ENCODE data around the gene AZU1. TPM values are rescaled to one million over a fixed set of nuclear protein-coding genes. Genes with fewer than 3 reads are reported as not detected.
"Not testable (repeated sequence)": the region's sequence is repeated elsewhere in the genome, so short reads cannot be mapped to it uniquely, and the experiment has no call there.

The AZU1 gene

GRCh38 chr19:876780-877314 lies 49.2 kb downstream of the AZU1 start:
- no peak for DNase-seq
- H3K27ac ChIP-seq (ENCODE audit: low read depth, low read length) = no peak overlapping the region
- WGBS (ENCODE audit: extremely low coverage, insufficient coverage, low lambda C conversion rate) = no CpG with 5 or more reads among the region's 29 CpGs
- H3K79me1 ChIP-seq (ENCODE audit: low read length) = no peaks in the 10 kb centered on the region
- H2BK15ac ChIP-seq (replicated peaks; ENCODE audit: low read depth) = no peak overlapping the region
- no peak overlapping the region for H2BK120ac ChIP-seq (ENCODE audit: low read depth, low read length)
- H3K18ac ChIP-seq (ENCODE audit: low read length) = no peak overlapping the region
- peaks cover 1% of the 10 kb centered on the region for H3K36me3 ChIP-seq (ENCODE audit: control insufficient read depth, insufficient read depth, low read length)
- no peak overlapping the region for H2AK5ac ChIP-seq (ENCODE audit: low read length)
- no peak overlapping the region for H3K4me2 ChIP-seq (ENCODE audit: low read length)
- no peak overlapping the region for H4K8ac ChIP-seq (ENCODE audit: low read depth, low read length)
- H3K4me3 ChIP-seq (ENCODE audit: low read length) = no peak overlapping the region
- H3K56ac ChIP-seq (ENCODE audit: low read length) = no peak overlapping the region
- no peak overlapping the region for H3K4ac ChIP-seq (ENCODE audit: low read depth, low read length)
- no peak overlapping the region for H4K5ac ChIP-seq (ENCODE audit: low read length)
- no peaks in the 10 kb centered on the region for H3K27me3 ChIP-seq (ENCODE audit: insufficient read depth, low read length, poor library complexity)
- H3K23ac ChIP-seq (ENCODE audit: low read length) = no peak overlapping the region
- no peaks in the 10 kb centered on the region for H3K4me1 ChIP-seq (ENCODE audit: control insufficient read depth, low read depth, low read length)
- H3K79me2 ChIP-seq (ENCODE audit: control insufficient read depth, insufficient read depth, low read length) = no peaks in the 10 kb centered on the region
- no peak overlapping the region for H3K9ac ChIP-seq (ENCODE audit: low read length)
- H2BK5ac ChIP-seq (ENCODE audit: low read length) = no peak overlapping the region

DNA sequence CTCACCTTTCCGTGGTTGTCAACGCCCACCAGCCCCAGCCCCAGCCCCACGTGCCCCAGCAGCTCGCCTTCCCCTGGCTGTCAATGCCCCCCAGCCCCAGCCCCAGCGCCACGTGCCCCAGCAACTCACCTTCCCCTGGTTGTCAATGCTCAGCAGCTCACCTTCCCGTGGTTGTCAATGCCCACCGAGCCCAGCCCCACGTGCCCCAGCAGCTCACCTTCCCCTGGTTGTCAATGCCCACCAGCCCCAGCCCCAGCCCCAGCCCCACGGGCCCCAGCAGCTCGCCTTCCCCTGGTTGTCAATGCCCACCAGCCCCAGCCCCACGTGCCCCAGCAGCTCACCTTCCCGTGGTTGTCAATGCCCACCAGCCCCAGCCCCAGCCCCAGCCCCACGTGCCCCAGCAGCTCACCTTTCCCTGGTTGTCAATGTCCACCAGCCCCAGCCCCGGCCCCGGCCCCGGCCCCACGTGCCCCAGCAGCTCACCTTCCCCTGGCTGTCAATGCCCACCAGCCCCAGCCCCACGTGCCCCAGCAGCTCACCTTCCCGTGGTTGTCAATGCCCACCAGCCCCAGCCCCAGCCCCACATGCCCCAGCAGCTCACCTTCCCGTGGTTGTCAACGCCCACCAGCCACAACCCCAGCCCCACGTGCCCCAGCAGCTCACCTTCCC lies 50.5 kb downstream of the AZU1 start:
- not testable (repeated sequence) for H3K27me3 ChIP-seq (ENCODE audit: insufficient read depth, low read length, poor library complexity); DNase-seq; H2BK5ac ChIP-seq (ENCODE audit: low read length); H3K36me3 ChIP-seq (ENCODE audit: control insufficient read depth, insufficient read depth, low read length); H3K4me2 ChIP-seq (ENCODE audit: low read length); H4K8ac ChIP-seq (ENCODE audit: low read depth, low read length); H3K4ac ChIP-seq (ENCODE audit: low read depth, low read length); H3K23ac ChIP-seq (ENCODE audit: low read length); H2AK5ac ChIP-seq (ENCODE audit: low read length); H3K79me1 ChIP-seq (ENCODE audit: low read length); H2BK15ac ChIP-seq (replicated peaks; ENCODE audit: low read depth); H2BK120ac ChIP-seq (ENCODE audit: low read depth, low read length); H3K4me3 ChIP-seq (ENCODE audit: low read length); H3K27ac ChIP-seq (ENCODE audit: low read depth, low read length); H3K79me2 ChIP-seq (ENCODE audit: control insufficient read depth, insufficient read depth, low read length); H4K5ac ChIP-seq (ENCODE audit: low read length); H3K9ac ChIP-seq (ENCODE audit: low read length); H3K18ac ChIP-seq (ENCODE audit: low read length); H3K4me1 ChIP-seq (ENCODE audit: control insufficient read depth, low read depth, low read length); H3K56ac ChIP-seq (ENCODE audit: low read length)
- WGBS (ENCODE audit: extremely low coverage, insufficient coverage, low lambda C conversion rate) = no CpG with 5 or more reads among the region's 23 CpGs

DNA sequence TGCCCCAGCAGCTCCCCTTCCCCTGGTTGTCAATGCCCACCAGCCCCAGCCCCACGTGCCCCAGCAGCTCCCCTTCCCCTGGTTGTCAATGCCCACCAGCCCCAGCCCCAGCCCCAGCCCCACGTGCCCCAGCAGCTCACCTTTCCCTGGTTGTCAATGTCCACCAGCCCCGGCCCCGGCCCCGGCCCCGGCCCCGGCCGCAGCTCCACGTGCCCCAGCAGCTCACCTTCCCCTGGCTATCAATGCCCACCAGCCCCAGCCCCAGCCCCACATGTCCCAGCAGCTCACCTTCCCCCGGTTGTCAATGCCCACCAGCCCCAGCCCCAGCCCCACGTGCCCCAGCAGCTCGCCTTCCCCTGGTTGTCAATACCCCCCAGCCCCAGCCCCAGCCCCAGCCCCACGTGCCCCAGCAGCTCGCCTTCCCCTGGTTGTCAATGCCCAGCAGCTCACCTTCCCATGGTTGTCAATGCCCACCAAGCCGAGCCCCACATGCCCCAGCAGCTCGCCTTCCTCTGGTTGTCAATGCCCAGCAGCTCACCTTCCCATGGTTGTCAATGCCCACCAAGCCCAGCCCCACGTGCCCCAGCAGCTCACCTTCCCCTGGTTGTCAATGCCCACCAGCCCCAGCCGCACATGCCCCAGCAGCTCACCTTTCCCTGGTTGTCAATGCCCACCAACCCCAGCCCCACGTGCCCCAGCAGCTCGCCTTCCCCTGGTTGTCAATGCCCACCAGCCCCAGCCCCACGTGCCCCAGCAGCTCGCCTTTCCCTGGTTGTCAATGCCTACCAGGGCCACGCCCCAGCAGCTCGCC lies 51.3 kb downstream of the AZU1 start:
- H3K23ac ChIP-seq (ENCODE audit: low read length); H4K5ac ChIP-seq (ENCODE audit: low read length); H2BK120ac ChIP-seq (ENCODE audit: low read depth, low read length); H3K4me2 ChIP-seq (ENCODE audit: low read length); H2BK5ac ChIP-seq (ENCODE audit: low read length); H3K56ac ChIP-seq (ENCODE audit: low read length); H4K8ac ChIP-seq (ENCODE audit: low read depth, low read length); H3K4me1 ChIP-seq (ENCODE audit: control insufficient read depth, low read depth, low read length); H3K79me2 ChIP-seq (ENCODE audit: control insufficient read depth, insufficient read depth, low read length); H3K4me3 ChIP-seq (ENCODE audit: low read length); H2AK5ac ChIP-seq (ENCODE audit: low read length); H3K36me3 ChIP-seq (ENCODE audit: control insufficient read depth, insufficient read depth, low read length); H2BK15ac ChIP-seq (replicated peaks; ENCODE audit: low read depth); DNase-seq; H3K27ac ChIP-seq (ENCODE audit: low read depth, low read length); H3K27me3 ChIP-seq (ENCODE audit: insufficient read depth, low read length, poor library complexity); H3K79me1 ChIP-seq (ENCODE audit: low read length); H3K4ac ChIP-seq (ENCODE audit: low read depth, low read length); H3K18ac ChIP-seq (ENCODE audit: low read length); H3K9ac ChIP-seq (ENCODE audit: low read length): not testable (repeated sequence)
- no CpG with 5 or more reads among the region's 24 CpGs for WGBS (ENCODE audit: extremely low coverage, insufficient coverage, low lambda C conversion rate)

DNA sequence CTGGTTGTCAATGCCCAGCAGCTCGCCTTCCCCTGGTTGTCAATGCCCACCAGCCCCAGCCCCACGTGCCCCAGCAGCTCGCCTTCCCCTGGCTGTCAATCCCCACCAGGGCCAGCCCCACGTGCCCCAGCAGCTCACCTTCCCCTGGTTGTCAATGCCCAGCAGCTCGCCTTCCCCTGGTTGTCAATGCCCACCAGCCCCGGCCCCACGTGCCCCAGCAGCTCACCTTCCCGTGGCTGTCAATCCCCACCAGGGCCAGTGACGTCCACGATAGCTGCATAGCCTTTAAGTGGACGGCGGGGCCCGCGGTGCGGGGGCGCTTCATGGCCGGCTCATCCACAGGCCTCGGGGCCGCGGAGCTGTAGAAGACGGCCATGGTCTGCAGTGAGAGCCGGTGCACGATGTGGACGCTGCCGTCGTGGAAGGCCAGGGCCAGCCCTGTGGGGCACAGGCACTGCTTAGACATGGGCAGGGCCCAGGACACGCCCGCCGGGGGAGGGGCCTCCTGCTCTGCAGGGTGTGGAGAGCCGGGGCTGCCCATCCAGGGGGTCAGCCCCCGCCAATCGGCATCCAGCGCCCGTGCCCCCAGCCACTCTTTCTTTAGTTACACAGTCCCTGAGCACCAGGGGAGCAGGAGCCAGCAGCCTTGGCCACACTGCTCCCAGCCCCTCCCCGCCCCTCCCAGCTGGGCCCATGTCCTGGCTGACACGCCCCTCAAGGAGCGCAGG lies 52.2 kb downstream of the AZU1 start:
- Histone ChIP-seq H3K18ac (ENCODE audit: low read length) (no peak overlapping the region), H4K8ac (ENCODE audit: low read depth, low read length) (no peak overlapping the region), H3K4me2 (ENCODE audit: low read length) (no peak overlapping the region), H3K27me3 (ENCODE audit: insufficient read depth, low read length, poor library complexity) (no peaks in the 10 kb centered on the region), H3K4ac (ENCODE audit: low read depth, low read length) (no peak overlapping the region), H3K79me1 (ENCODE audit: low read length) (no peaks in the 10 kb centered on the region), H2BK5ac (ENCODE audit: low read length) (no peak overlapping the region), H3K4me3 (ENCODE audit: low read length) (no peak overlapping the region), H2AK5ac (ENCODE audit: low read length) (no peak overlapping the region), H3K36me3 (ENCODE audit: control insufficient read depth, insufficient read depth, low read length) (peaks cover 1% of the 10 kb centered on the region), H3K79me2 (ENCODE audit: control insufficient read depth, insufficient read depth, low read length) (no peaks in the 10 kb centered on the region), H3K4me1 (ENCODE audit: control insufficient read depth, low read depth, low read length) (no peaks in the 10 kb centered on the region), H3K27ac (ENCODE audit: low read depth, low read length) (no peak overlapping the region), H4K5ac (ENCODE audit: low read length) (no peak overlapping the region), H3K56ac (ENCODE audit: low read length) (no peak overlapping the region), H2BK120ac (ENCODE audit: low read depth, low read length) (no peak overlapping the region), H2BK15ac (replicated peaks; ENCODE audit: low read depth) (no peak overlapping the region), H3K23ac (ENCODE audit: low read length) (no peak overlapping the region), H3K9ac (ENCODE audit: low read length) (no peak overlapping the region)
- DNase-seq = no peak
- no CpG with 5 or more reads among the region's 37 CpGs for WGBS (ENCODE audit: extremely low coverage, insufficient coverage, low lambda C conversion rate)

Small RNA genes within 50 kb of the gene (small RNA-seq; reads per million reads assigned to genes)
- gene MIR3187 (ENCODE audit: insufficient read depth) = not detected
